Retinal pigment epithelial cell (primary cell): ENCODE results near the gene STAT6.

ENCODE experiments used
- DNase-seq: peaks from one replicate; pipeline ENCODE4 v3.0.0-alpha.2; 2010; ENCODE audit warnings: low read depth
- H3K4me3 ChIP-seq: 2 replicates; pipeline ENCODE4 v1.5.1; 2011; ENCODE audit warnings: mild to moderate bottlenecking, low read length, control low read depth, moderate library complexity
- TF ChIP-seq, protein P1 (sequence below): conservative IDR thresholded peaks from 2 replicates; pipeline ENCODE4 v1.5.1; 2011; ENCODE audit warnings: low read depth, low read length, control low read depth, inconsistent platforms

STAT6 gene

DNA sequence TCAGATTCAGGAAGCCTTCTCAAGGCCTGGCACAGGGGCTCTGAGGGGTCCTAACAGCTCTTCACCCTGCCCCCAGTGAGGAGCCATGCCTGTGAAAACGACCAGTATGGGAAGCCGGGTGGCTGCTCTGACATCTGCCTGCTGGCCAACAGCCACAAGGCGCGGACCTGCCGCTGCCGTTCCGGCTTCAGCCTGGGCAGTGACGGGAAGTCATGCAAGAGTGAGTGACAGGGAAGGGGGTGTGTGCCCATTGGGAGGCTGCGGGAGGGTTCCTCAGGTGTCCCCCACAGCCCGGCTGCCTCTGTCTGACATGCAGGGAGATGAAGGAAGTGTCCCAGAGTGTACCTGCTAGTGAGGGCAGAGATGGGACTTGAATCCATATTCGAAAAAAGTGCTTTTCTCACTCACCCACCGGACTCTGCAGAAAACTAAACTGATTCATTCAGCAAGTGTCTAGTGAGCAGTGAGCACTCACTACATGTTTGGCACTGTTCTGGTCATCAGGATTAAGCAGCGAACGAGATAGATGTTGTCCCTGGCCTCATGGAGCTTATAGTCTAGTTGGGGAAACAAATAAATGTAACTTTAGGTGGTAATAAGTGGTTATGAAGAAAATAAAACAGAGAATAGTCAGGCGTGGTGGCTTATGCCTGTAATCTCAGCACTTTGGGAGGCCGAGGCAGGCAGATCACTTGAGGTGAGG lies 45.7 kb upstream of the STAT6 start:
- TF ChIP-seq, protein P1, sequence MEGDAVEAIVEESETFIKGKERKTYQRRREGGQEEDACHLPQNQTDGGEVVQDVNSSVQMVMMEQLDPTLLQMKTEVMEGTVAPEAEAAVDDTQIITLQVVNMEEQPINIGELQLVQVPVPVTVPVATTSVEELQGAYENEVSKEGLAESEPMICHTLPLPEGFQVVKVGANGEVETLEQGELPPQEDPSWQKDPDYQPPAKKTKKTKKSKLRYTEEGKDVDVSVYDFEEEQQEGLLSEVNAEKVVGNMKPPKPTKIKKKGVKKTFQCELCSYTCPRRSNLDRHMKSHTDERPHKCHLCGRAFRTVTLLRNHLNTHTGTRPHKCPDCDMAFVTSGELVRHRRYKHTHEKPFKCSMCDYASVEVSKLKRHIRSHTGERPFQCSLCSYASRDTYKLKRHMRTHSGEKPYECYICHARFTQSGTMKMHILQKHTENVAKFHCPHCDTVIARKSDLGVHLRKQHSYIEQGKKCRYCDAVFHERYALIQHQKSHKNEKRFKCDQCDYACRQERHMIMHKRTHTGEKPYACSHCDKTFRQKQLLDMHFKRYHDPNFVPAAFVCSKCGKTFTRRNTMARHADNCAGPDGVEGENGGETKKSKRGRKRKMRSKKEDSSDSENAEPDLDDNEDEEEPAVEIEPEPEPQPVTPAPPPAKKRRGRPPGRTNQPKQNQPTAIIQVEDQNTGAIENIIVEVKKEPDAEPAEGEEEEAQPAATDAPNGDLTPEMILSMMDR: no peak
- DNase-seq: no peak
- no peak overlapping the region for H3K4me3 ChIP-seq

DNA sequence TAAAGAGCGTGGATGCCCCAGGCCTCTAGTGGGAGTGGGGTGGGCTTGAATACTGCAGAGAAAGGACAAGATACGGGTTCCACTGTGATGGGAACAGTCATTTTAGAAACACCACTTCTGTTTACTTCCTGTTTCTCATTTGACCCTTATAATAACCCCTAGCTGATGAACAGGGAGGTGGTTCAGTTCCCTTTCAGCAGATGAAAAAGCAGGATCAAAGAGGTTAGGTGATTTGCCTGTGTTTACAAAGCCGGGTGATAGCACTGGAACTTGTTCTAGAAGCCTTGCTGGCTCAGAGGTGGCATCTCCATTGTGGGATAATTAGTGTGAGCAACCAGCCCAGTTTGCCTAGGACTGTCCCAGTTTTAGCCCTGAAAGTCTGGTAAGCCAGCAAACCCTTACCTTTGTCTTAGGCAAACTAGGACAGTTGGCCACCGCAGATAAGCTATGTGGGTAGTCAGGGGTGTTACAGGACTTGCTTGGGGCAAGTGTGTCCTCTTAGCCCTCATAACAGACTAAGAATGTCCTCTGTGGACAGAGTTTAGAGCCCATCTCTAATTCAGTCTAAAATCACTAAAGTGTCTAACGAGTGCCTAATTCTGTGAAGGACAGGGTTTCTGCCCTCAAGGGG lies 43.8 kb upstream of the STAT6 start:
- no peak for DNase-seq
- H3K4me3 ChIP-seq: no peak overlapping the region
- TF ChIP-seq, protein P1: no peak

DNA sequence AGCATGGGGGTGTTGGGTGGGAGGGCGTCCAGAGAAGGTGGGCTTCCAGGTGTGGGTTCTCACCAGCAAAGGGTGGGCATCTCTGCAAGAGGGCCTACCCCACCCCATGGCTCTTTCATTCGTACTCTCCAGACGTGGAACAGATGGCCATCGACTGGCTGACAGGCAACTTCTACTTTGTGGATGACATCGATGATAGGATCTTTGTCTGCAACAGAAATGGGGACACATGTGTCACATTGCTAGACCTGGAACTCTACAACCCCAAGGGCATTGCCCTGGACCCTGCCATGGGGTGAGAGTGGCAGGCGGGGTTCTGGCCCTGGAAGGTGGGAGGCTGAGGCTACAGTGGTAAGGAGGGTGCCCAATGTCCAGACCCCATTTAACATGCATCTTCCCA lies 42.9 kb upstream of the STAT6 start:
- H3K4me3 ChIP-seq: no peak overlapping the region
- TF ChIP-seq, protein P1: no peak
- no peak for DNase-seq

GRCh38 chr12:57153415-57153997 lies 42.3 kb upstream of the STAT6 start:
- TF ChIP-seq, protein P1: no peak
- H3K4me3 ChIP-seq: no peak overlapping the region
- DNase-seq: no peak

DNA sequence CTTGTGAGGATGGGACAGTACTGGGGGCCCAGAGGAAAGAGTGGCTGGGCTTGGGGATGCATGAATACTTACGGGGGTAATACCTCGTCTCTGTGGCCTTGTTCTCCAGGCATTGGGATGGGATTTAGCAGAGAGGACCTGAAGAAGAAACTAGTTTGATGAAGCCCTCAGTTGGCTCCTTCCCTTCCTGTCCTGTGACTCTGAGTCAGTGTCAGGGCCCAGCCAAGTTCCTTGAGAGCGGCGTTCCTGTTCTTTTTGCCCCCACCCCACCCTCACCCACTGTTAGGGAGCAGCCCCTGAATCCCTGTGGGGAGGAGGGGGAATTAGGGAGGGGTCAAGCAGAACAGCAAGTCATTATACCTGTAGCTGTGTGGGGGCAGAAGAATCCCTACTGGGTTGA lies 41.5 kb upstream of the STAT6 start:
- peak; percentile 58 for DNase-seq
- TF ChIP-seq, protein P1: no peak
- no peak overlapping the region for H3K4me3 ChIP-seq

GRCh38 chr12:57151741-57152630 lies 40.8 kb upstream of the STAT6 start:
- TF ChIP-seq, protein P1: no peak
- H3K4me3 ChIP-seq: no peak overlapping the region
- DNase-seq: no peak
